HG03565 (cell line): ENCODE data around the gene APBB2.

ENCODE experiments used
- ATAC-seq: cut with Tn5 transposase; IDR thresholded peaks from one replicate; pipeline ENCODE4 v1.9.1; 2021; ENCODE audit warnings: mild to moderate bottlenecking, moderate library complexity; ENCODE audit not compliant: unreplicated experiment

APBB2 gene

GRCh38 chr4:41110050-41110449 is 104.3 kb downstream of the APBB2 start:
- ATAC-seq: no peak

GRCh38 chr4:41108481-41108880 is 105.9 kb downstream of the APBB2 start:
- no peak for ATAC-seq

GRCh38 chr4:41106694-41107419 is 107.5 kb downstream of the APBB2 start:
- no peak for ATAC-seq

GRCh38 chr4:41106081-41106480 is 108.3 kb downstream of the APBB2 start:
- no peak for ATAC-seq

GRCh38 chr4:41104155-41104554 is 110.2 kb downstream of the APBB2 start:
- ATAC-seq: no peak

- ATAC-seq: no peak
These were observed 110.7 kb downstream of the APBB2 start for GRCh38 chr4:41103657-41104056.

- no peak for ATAC-seq
These were observed 111.8 kb downstream of the APBB2 start for GRCh38 chr4:41102414-41103092.

GRCh38 chr4:41098093-41099048 is 116.0 kb downstream of the APBB2 start:
- ATAC-seq: no peak

GRCh38 chr4:41095973-41096372 is 118.4 kb downstream of the APBB2 start:
- no peak for ATAC-seq

GRCh38 chr4:41095192-41095872 is 119.0 kb downstream of the APBB2 start:
- ATAC-seq: no peak

- ATAC-seq: no peak
These were observed 122.2 kb downstream of the APBB2 start for GRCh38 chr4:41092128-41092527.

- ATAC-seq: no peak
These were observed 132.5 kb downstream of the APBB2 start for GRCh38 chr4:41081847-41082246.

- ATAC-seq: no peak
These were observed 133.4 kb downstream of the APBB2 start for GRCh38 chr4:41080976-41081375.

GRCh38 chr4:41079881-41080560 is 134.3 kb downstream of the APBB2 start:
- ATAC-seq: no peak

GRCh38 chr4:41077628-41078027 is 136.7 kb downstream of the APBB2 start:
- no peak for ATAC-seq

- no peak for ATAC-seq
These were observed 137.9 kb downstream of the APBB2 start for GRCh38 chr4:41076481-41076880.

GRCh38 chr4:41074215-41074614 is 140.1 kb downstream of the APBB2 start:
- no peak for ATAC-seq

- ATAC-seq: no peak
These were observed 142.1 kb downstream of the APBB2 start for GRCh38 chr4:41072021-41072777.

- ATAC-seq: no peak
These were observed 143.6 kb downstream of the APBB2 start for GRCh38 chr4:41070516-41071281.
